ENCODE data around the gene AASDH. TPM values are rescaled to one million over a fixed set of nuclear protein-coding genes. Genes with fewer than 3 reads are reported as not detected.

Gene AASDH
- total RNA-seq, 2 donors from 2014 or later = 10.5 to 10.7 TPM

- Mint-ChIP-seq H3K9me3 (no peaks in the 10 kb centered on the region), H3K4me3 (no peak overlapping the region), H3K27ac (no peak overlapping the region), H3K4me1 (ENCODE audit: low read depth in 2 of 2) (peaks cover 4 to 5% of the 10 kb centered on the region in 2 donors), H3K36me3 (no peaks in the 10 kb centered on the region), H3K27me3 (peaks cover 0 to 8% of the 10 kb centered on the region in 2 donors)
- ATAC-seq (no peak), DNase-seq (ENCODE audit: low spot score) (no peak)
These were observed 84.5 kb downstream of the AASDH start for GRCh38 chr4:56302760-56303159.

GRCh38 chr4:56301997-56302496, 85.2 kb downstream of the AASDH start:
- Mint-ChIP-seq H3K4me3 (no peak overlapping the region), H3K27me3 (peaks cover 0 to 8% of the 10 kb centered on the region in 2 donors), H3K9me3 (no peaks in the 10 kb centered on the region), H3K36me3 (no peaks in the 10 kb centered on the region), H3K4me1 (ENCODE audit: low read depth in 2 of 2) (peaks cover 4 to 5% of the 10 kb centered on the region in 2 donors), H3K27ac (no peak overlapping the region)
- ATAC-seq = no peak
- no peak for DNase-seq (ENCODE audit: low spot score)

GRCh38 chr4:56301181-56301996, 85.9 kb downstream of the AASDH start:
- ATAC-seq (peak; percentile 70), DNase-seq (ENCODE audit: low spot score) (no peak)
- H3K27ac Mint-ChIP-seq = no peak overlapping the region
- H3K4me3 Mint-ChIP-seq = no peak overlapping the region
- H3K36me3 Mint-ChIP-seq = no peaks in the 10 kb centered on the region
- H3K9me3 Mint-ChIP-seq = no peaks in the 10 kb centered on the region
- peaks cover 0 to 8% of the 10 kb centered on the region in 2 donors for H3K27me3 Mint-ChIP-seq
- peaks cover 4 to 5% of the 10 kb centered on the region in 2 donors for H3K4me1 Mint-ChIP-seq (ENCODE audit: low read depth in 2 of 2)

GRCh38 chr4:56298236-56298635, 89.1 kb downstream of the AASDH start:
- H3K27ac Mint-ChIP-seq = no peak overlapping the region

GRCh38 chr4:56297776-56298175, 89.5 kb downstream of the AASDH start:
- H3K36me3 Mint-ChIP-seq = no peaks in the 10 kb centered on the region
- H3K4me3 Mint-ChIP-seq = no peak overlapping the region
- H3K4me1 Mint-ChIP-seq (ENCODE audit: low read depth in 2 of 2) = peaks cover 4 to 5% of the 10 kb centered on the region in 2 donors
- DNase-seq (ENCODE audit: low spot score) (no peak), ATAC-seq (no peak)
- no peaks in the 10 kb centered on the region for H3K27me3 Mint-ChIP-seq
- H3K9me3 Mint-ChIP-seq = no peaks in the 10 kb centered on the region
- H3K27ac Mint-ChIP-seq = no peak overlapping the region

More at GRCh38 chr4:56298236-56298635, 89.1 kb downstream of the AASDH start:
- no peaks in the 10 kb centered on the region for H3K27me3 Mint-ChIP-seq
- H3K9me3 Mint-ChIP-seq = no peaks in the 10 kb centered on the region
- H3K4me1 Mint-ChIP-seq (ENCODE audit: low read depth in 2 of 2) = peaks cover 4 to 5% of the 10 kb centered on the region in 2 donors
- no peak for ATAC-seq
- H3K36me3 Mint-ChIP-seq = no peaks in the 10 kb centered on the region
- no peak for DNase-seq (ENCODE audit: low spot score)
- H3K4me3 Mint-ChIP-seq = no peak overlapping the region

- Mint-ChIP-seq H3K27me3 (no peaks in the 10 kb centered on the region), H3K9me3 (no peaks in the 10 kb centered on the region), H3K4me1 (ENCODE audit: low read depth in 2 of 2) (peaks cover 4 to 5% of the 10 kb centered on the region in 2 donors), H3K36me3 (no peaks in the 10 kb centered on the region), H3K27ac (no peak overlapping the region), H3K4me3 (no peak overlapping the region)
- DNase-seq (ENCODE audit: low spot score) (no peak), ATAC-seq (no peak)
These were observed 90.8 kb downstream of the AASDH start for GRCh38 chr4:56296526-56296925.

- Mint-ChIP-seq H3K36me3 (no peaks in the 10 kb centered on the region), H3K9me3 (no peaks in the 10 kb centered on the region), H3K4me1 (ENCODE audit: low read depth in 2 of 2) (peaks cover 5 to 8% of the 10 kb centered on the region in 2 donors), H3K27ac (no peak overlapping the region), H3K4me3 (no peak overlapping the region), H3K27me3 (peaks cover 2 to 9% of the 10 kb centered on the region in 2 donors)
- no peak for DNase-seq (ENCODE audit: low spot score)
- ATAC-seq = no peak
These were observed 94.2 kb downstream of the AASDH start for GRCh38 chr4:56293121-56293520.

- ATAC-seq (peak in 1 of 2 donors; percentile 36), DNase-seq (ENCODE audit: low spot score) (no peak)
- no peak overlapping the region for H3K27ac Mint-ChIP-seq
- peaks cover 5 to 8% of the 10 kb centered on the region in 2 donors for H3K4me1 Mint-ChIP-seq (ENCODE audit: low read depth in 2 of 2)
- H3K36me3 Mint-ChIP-seq = no peaks in the 10 kb centered on the region
- no peaks in the 10 kb centered on the region for H3K9me3 Mint-ChIP-seq
- peaks cover 2 to 15% of the 10 kb centered on the region in 2 donors for H3K27me3 Mint-ChIP-seq
- H3K4me3 Mint-ChIP-seq = peak overlapping the region; percentile 47
These were observed 97.4 kb downstream of the AASDH start for GRCh38 chr4:56289934-56290333.

GRCh38 chr4:56288663-56289062, 98.6 kb downstream of the AASDH start:
- H3K36me3 Mint-ChIP-seq = no peaks in the 10 kb centered on the region
- H3K9me3 Mint-ChIP-seq = no peaks in the 10 kb centered on the region
- ATAC-seq = no peak
- H3K4me1 Mint-ChIP-seq (ENCODE audit: low read depth in 2 of 2) = peaks cover 5 to 8% of the 10 kb centered on the region in 2 donors
- peaks cover 2 to 15% of the 10 kb centered on the region in 2 donors for H3K27me3 Mint-ChIP-seq
- H3K27ac Mint-ChIP-seq = no peak overlapping the region
- no peak for DNase-seq (ENCODE audit: low spot score)
- H3K4me3 Mint-ChIP-seq = no peak overlapping the region

Other genes with a start within 250 kb of the AASDH start
- gene PPAT, start 48.1 kb upstream of the AASDH start, total RNA-seq = 10 to 100 TPM; 31.2 to 52.9 TPM
- 100 to 1,000 TPM; 141 to 243 TPM for gene PAICS, start 48.8 kb upstream of the AASDH start, total RNA-seq
- 100 to 1,000 TPM; 145 to 150 TPM for gene SRP72, start 80.1 kb upstream of the AASDH start, total RNA-seq
- not detected for gene ARL9, start 118.3 kb upstream of the AASDH start, total RNA-seq

Data from natural killer cell treated with Interleukin-12 subunit alpha and Interleukin-12 subunit beta and Interleukin-15 and Interleukin-18, amount 100 ng/mL, for 72 hours (primary cell).